GM12801 (cell line): ENCODE results near the gene C9orf152.

Experiments used
- CTCF ChIP-seq: IDR thresholded peaks from one replicate; pipeline ENCODE4 v1.5.1; 2011; ENCODE audit warnings: control low read depth; ENCODE audit not compliant: insufficient read length; ENCODE audit errors: extremely low read depth

Gene C9orf152

GRCh38 chr9:110208031-110208430 lies at the start of gene C9orf152:
C9orf152 (minus strand) TSS chr9:110208159; CDS start chr9:110207579, 580 bp downstream.
- no peak for TF ChIP-seq CTCF

- no peak for TF ChIP-seq CTCF
Observed at GRCh38 chr9:110257097-110257841, 49.3 kb upstream of the C9orf152 start.

- no peak for TF ChIP-seq CTCF
Observed at GRCh38 chr9:110256380-110257096, 48.6 kb upstream of the C9orf152 start, which contains the start of gene TXN. TXN (minus strand) TSS chr9:110256507; CDS start chr9:110256435, 72 bp downstream.

- TF ChIP-seq CTCF = no peak
Observed at GRCh38 chr9:110255463-110256379, 47.8 kb upstream of the C9orf152 start.

- no peak for TF ChIP-seq CTCF
Observed at GRCh38 chr9:110255034-110255462, 47.1 kb upstream of the C9orf152 start.

- TF ChIP-seq CTCF = no peak
Observed at GRCh38 chr9:110254500-110254899, 46.5 kb upstream of the C9orf152 start.
